C4-2B (cell line): ENCODE measurements around the gene INTS12.

Source experiments
- ZFX ChIP-seq: fragments of 450-650 bp; IDR thresholded peaks from 2 replicates; pipeline ENCODE4 v1.6.1; 2017
- TF ChIP-seq, protein P1 (sequence below): fragments of 450-650 bp; conservative IDR thresholded peaks from 2 replicates; pipeline ENCODE4 v1.5.1; 2017; ENCODE audit warnings: mild to moderate bottlenecking

DNA sequence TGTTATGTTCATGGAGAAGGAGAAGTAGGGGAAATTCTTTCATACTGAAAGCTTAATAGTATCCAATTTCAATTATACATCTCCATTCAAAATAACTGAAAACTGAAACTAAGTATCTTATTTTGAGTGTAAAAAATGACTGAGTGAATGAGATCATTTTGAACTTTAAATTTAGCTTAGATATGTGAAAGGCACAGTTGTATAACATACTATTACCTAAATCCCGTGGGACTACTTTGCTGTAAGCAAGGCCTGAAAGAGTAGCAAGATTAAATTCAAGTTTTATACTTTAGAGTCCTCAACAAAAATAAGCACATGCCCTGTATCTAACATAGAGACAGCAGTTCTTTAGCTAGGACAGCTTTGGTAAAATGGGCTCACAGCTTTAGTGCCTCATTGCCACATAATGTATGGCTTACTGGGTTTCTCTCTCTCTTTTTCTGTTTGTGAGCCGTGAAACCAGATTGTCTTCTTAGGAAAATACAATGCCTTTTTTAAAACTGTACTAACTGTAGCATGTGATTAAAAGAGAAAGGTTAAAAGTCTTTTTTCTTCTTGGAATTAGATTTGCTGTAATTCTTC, 43.3 kb upstream of the INTS12 start:
- TF ChIP-seq, protein P1, sequence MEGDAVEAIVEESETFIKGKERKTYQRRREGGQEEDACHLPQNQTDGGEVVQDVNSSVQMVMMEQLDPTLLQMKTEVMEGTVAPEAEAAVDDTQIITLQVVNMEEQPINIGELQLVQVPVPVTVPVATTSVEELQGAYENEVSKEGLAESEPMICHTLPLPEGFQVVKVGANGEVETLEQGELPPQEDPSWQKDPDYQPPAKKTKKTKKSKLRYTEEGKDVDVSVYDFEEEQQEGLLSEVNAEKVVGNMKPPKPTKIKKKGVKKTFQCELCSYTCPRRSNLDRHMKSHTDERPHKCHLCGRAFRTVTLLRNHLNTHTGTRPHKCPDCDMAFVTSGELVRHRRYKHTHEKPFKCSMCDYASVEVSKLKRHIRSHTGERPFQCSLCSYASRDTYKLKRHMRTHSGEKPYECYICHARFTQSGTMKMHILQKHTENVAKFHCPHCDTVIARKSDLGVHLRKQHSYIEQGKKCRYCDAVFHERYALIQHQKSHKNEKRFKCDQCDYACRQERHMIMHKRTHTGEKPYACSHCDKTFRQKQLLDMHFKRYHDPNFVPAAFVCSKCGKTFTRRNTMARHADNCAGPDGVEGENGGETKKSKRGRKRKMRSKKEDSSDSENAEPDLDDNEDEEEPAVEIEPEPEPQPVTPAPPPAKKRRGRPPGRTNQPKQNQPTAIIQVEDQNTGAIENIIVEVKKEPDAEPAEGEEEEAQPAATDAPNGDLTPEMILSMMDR = no peak
- TF ChIP-seq ZFX = no peak
